AG09309 (cell line): ENCODE data around the gene SUPT3H.

Experiments used
- DNase-seq: peaks from one replicate; pipeline ENCODE4 v3.0.0-alpha.2; 2010; ENCODE audit warnings: low read depth
- H3K4me3 ChIP-seq: 2 replicates; pipeline ENCODE4 v1.5.1; 2011; ENCODE audit warnings: mild to moderate bottlenecking, low read depth, low read length, moderate library complexity; ENCODE audit not compliant: control insufficient read depth
- CTCF ChIP-seq: IDR thresholded peaks from 2 replicates; pipeline ENCODE4 v1.5.1; 2011; ENCODE audit warnings: mild to moderate bottlenecking, low read depth, low read length, inconsistent platforms; ENCODE audit not compliant: insufficient read depth, control insufficient read depth; ENCODE audit errors: missing control alignments

The SUPT3H gene

GRCh38 chr6:45002390-45003105 is 375.2 kb downstream of the SUPT3H start:
- no peak for DNase-seq
- TF ChIP-seq CTCF, result no peak
- H3K4me3 ChIP-seq, result no peak overlapping the region

GRCh38 chr6:45001663-45002062 is 376.1 kb downstream of the SUPT3H start:
- TF ChIP-seq CTCF, result no peak
- no peak overlapping the region for H3K4me3 ChIP-seq
- no peak for DNase-seq

GRCh38 chr6:45000833-45001232 is 376.9 kb downstream of the SUPT3H start:
- no peak overlapping the region for H3K4me3 ChIP-seq
- DNase-seq, result no peak
- no peak for TF ChIP-seq CTCF

- DNase-seq, result no peak
- TF ChIP-seq CTCF, result no peak
- H3K4me3 ChIP-seq, result no peak overlapping the region
Observed at GRCh38 chr6:44999066-44999465, 378.7 kb downstream of the SUPT3H start.

- no peak overlapping the region for H3K4me3 ChIP-seq
- TF ChIP-seq CTCF, result no peak
- no peak for DNase-seq
Observed at GRCh38 chr6:44995486-44996132, 382.1 kb downstream of the SUPT3H start.

GRCh38 chr6:44989391-44989790 is 388.3 kb downstream of the SUPT3H start:
- no peak for DNase-seq
- no peak for TF ChIP-seq CTCF
- no peak overlapping the region for H3K4me3 ChIP-seq
